Endometrial microvascular endothelial cells (primary cell): ENCODE measurements around the gene TRIM72. TPM values are rescaled to one million over a fixed set of nuclear protein-coding genes. Genes with fewer than 3 reads are reported as not detected.
"Not testable (repeated sequence)": the region's sequence is repeated elsewhere in the genome, so short reads cannot be mapped to it uniquely, and the experiment has no call there.

Source experiments
- in situ Hi-C: cut with HindIII; loops from 2 replicates; pipeline ENCODE4 v1.10.0; 2017; ENCODE audit warnings: low sequenced_read_pairs, low pct_unique_long_range_greater_than_20kb; ENCODE audit errors: inconsistent ontology term
- total RNA-seq: library from RNA; depleted of rRNA; stranded (reverse); fragments of >200 nt; gene quantifications from one replicate; pipeline ENCODE4 v1.2.3, GENCODE V29; 2015; ENCODE audit errors: inconsistent ontology term

Gene TRIM72, protein sequence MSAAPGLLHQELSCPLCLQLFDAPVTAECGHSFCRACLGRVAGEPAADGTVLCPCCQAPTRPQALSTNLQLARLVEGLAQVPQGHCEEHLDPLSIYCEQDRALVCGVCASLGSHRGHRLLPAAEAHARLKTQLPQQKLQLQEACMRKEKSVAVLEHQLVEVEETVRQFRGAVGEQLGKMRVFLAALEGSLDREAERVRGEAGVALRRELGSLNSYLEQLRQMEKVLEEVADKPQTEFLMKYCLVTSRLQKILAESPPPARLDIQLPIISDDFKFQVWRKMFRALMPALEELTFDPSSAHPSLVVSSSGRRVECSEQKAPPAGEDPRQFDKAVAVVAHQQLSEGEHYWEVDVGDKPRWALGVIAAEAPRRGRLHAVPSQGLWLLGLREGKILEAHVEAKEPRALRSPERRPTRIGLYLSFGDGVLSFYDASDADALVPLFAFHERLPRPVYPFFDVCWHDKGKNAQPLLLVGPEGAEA
- not detected for total RNA-seq

DNA sequence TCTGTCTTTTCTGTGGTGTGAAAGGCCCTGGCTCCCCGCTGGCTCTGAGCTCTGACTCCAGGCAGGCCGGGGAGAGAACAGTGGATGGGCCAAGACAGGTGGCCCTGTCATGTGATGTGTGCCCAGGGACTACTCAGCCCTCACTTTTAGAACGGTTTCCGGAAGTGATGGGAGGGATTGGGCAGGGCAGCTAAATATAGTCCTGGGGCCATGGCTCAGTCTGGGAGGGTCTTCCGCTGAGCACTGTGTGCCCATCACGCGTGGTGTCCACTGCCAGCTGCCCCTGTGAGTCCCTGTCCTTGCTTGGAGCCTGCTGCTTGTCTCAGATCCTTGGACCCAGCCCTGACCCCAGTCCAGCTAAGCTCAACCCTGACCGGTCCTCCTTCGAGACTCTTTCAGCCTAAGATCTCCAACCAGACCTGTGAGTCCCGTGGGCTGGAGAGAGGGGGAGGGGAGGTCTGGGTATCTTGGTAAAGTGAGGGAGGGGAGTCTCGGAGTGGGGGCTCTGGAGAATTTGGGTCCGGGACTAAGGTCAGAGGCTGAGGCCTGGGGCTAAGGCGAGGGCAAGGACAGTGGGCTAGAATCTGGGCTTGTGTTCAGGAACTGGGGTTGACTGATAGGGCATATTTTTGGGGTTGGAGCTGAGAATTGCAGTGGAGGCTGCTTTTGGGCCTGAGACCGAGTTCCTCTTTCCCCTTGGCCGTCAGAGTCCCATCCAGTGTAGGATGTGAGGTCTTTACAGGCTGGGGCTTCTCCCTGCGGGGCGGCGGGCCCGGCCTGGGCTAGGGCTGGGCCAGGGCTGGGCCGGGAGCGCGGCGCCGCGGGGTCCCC, at the start of gene TRIM72:
TSS of gene TRIM72 (plus strand) at position 243 of the 831 bp plus-strand sequence. CDS start 620 bp downstream, outside the sequence.
- in situ Hi-C loops, result no loop called here

DNA sequence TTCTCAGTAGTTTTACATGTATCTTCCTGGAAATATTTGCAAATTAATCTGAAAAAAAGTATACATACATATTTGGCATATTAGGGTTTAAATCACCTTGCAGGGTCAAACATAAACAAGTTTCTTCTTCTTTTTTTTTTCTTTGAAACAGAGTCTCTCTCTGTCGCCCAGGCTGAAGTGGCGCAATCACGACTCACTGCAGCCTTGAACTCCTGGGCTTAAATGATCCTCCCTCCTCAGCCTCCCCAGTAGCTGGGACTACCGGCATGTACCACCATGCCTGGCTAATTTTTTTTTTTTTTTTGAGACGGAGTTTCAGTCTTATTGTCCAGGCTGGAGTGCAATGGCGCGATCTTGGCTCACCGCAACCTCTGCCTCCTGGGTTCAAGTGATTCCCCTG, 46.6 kb upstream of the TRIM72 start:
- in situ Hi-C loops, result no loop called here

DNA sequence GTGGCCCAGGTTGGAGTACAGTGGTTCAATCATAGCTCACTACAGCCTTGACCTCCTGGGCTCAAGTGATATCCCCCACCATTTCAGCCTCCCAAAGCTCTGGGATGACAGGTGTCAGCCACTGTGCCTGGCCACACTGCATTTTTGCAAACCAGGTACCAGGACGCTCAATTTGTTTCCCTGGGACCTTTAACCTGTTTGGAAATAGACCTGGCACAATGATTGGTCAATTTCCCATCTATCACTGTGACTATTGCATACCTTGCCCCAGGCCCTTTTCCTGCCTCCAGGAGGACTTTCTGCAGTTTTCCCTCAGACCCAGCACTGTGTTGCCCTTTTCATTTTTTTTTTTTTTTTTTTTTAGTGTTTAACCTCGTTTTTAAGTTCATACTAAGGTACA, 45.1 kb upstream of the TRIM72 start:
- in situ Hi-C loops, result no loop called here

DNA sequence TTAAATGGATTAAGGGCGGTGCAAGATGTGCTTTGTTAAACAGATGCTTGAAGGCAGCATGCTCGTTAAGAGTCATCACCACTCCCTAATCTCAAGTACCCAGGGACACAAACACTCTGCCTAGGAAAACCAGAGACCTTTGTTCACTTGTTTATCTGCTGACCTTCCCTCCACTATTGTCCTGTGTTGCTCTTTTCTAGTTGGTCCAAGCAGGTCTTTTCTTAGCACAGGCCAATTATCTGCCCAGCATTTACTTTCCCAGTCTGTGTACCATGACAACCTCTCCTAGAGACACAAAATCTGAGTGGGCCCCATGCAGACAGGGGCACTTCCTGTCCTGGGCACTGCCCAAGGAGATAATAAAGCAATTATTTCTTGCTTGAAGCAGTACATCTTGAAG, 43.9 kb upstream of the TRIM72 start:
- in situ Hi-C loops, result not testable (repeated sequence)

DNA sequence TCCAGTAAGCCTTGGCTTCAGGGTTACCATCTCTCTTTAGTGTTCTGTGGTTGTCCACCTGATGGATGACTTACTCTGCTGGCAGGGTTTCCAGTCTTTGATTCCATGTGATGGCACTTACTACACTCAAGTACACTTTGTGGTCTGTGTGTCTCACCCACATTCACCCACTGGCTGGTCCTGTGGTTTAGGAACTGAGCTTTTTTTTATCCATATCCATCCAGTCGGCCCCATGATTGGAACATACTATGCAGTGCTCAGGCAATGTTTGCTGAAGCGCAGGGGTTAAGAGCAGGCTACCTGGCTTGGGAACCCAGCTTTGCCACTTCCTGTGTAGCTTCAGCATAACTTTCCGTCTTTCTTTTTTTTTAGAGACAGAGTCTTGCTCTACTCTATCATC, 36.8 kb upstream of the TRIM72 start:
- in situ Hi-C loops, result no loop called here

DNA sequence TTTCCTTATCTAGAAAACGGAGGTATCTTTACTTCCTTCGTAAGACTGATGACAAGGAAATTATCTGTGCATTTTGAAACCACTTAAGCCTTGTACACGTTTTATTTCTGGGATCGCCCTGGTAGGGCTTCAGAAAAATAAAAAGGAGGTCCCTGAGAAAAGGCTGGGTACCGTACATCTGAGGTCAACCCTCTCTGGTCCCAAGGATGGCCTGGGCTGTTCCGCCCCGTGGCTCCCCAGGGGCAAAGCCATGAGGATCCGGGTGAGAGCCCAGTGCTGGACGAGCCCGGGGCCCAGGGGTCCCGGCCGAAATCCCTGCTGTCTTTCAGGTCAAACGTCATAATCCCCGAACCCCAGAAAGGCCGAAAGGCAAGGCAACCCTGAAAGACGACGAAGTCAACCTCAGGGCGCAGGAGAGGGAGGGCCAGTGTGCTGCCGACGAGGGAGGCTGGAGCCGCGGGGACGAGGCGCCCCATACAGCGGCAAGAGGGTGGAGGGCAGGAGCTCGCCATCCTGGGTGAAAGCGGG, 34.6 kb upstream of the TRIM72 start:
- in situ Hi-C loops, result no loop called here

DNA sequence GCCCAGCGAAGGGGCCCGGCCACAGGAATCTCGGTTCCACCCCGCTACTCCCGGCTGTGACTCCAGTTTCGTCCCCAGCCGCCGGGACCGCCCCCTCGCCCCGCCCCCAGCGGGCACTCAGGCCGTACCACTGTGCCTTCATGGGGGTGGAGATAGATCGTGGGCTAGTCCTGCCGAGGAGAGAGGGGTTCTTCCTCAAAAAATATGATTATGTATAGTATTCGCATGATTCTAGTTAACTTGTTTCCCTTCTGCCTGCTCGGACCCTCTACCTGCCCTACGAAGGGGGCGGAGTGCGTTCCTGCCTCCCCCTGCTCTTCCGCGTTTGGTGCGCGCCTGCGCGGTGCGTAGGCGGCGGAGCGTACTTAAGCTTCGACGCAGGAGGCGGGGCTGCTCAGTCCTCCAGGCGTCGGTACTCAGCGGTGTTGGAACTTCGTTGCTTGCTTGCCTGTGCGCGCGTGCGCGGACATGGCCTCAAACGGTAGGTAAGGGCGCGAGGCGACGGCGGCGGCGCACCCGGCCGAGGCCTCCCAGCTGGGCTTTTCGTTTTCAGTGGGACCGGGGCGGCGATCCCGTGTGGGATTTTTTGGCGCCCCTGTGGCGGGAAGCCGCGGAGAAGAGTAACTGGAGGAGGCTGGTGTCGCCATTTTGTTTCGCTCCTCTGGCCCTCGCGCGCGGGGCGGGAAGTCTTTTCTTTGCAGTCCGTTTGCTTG, 34.0 kb upstream of the TRIM72 start, which contains the start of gene FUS:
TSS of gene FUS (plus strand) at position 393 of the 713 bp plus-strand sequence. CDS start at position 469, 76 bp downstream.
- in situ Hi-C loops, result no loop called here

DNA sequence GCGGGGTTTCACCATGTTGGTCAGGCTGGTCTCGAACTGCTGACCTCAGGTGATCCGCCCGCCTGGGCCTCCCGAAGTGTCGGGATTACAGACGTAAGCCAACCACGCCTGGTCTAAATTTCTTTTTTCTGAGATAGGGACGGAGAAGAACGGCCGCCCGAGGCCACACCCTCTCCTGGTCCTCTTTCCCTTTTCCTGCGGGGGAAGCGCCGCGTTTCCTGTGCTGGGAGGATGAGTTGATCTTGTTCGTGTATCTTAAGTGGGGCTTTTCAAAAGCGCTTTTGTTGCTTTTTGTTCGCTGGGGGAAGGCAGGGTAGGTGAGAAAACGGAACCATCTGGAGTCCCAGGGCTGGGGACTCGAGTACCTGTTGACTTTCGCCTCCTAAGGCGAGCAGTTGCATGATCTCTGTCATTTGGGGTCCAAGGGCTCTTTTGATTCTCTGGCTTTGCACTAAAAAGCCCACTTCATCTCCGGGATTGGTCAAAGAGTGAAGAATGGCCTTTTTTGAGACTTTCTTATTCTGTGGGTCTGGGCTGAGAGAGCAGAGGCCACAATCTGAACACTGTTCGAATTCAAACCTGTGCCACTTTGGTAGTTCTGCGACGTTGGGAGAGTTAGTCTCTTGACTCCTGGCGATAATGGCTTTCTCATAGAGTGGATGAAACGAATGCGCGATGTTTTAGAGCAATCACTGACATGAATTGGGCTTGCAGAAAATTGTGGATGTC, 32.7 kb upstream of the TRIM72 start:
- in situ Hi-C loops, result no loop called here

DNA sequence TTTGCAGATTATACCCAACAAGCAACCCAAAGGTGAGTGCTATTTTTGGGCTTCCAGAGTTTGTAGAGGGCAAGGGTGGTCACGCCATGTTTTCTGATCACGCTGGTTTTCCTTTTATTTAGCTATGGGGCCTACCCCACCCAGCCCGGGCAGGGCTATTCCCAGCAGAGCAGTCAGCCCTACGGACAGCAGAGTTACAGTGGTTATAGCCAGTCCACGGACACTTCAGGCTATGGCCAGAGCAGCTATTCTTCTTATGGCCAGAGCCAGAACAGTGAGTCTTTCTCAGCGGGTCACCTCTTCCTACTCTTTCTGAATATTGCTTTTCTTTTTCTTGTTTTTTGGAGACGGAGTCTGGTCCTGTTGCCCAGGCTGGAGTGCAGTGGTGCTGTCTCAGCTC, 31.5 kb upstream of the TRIM72 start:
- in situ Hi-C loops, result no loop called here

DNA sequence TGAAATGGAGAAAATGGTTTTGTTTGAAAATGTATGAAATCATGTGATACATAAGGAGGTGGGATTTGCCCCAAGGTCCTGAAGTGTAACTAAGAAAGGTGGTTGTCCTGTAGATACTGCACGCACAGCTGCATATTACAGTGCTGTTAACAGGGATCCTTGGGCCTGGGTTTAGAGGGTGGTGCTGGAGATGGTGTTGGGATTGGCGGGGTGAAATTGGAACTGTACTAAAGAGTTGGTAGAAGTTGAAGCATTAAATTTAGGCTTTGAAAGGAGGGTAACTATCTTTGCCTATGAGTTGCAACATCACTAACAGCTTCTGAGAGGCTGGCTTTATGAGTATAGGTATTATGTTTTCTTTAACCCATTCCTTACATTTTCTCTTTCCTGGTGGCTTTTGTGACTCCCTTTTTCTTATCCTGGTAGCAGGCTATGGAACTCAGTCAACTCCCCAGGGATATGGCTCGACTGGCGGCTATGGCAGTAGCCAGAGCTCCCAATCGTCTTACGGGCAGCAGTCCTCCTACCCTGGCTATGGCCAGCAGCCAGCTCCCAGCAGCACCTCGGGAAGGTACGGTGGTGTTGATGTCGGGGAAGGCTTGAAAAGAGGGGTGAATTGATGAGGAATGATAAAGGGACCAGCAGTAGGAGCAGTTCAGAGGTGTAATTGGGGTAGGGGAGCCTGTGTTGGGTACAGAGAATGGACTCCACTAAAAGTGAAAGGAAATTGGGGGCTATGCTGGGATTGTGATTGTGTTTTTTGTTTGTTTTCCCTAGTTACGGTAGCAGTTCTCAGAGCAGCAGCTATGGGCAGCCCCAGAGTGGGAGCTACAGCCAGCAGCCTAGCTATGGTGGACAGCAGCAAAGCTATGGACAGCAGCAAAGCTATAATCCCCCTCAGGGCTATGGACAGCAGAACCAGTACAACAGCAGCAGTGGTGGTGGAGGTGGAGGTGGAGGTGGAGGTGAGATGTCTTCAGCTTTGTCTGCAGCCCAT, 30.2 kb upstream of the TRIM72 start:
- in situ Hi-C loops, result no loop called here

DNA sequence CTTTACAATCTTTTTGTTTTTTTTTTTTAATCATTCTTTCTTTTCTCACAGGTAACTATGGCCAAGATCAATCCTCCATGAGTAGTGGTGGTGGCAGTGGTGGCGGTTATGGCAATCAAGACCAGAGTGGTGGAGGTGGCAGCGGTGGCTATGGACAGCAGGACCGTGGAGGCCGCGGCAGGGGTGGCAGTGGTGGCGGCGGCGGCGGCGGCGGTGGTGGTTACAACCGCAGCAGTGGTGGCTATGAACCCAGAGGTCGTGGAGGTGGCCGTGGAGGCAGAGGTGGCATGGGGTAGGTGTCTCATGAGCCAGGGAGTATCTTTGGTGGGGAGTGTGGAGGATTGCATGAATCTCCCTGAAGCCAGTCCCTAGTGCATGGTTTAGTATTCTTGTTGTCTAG, 29.0 kb upstream of the TRIM72 start:
- in situ Hi-C loops, result no loop called here

DNA sequence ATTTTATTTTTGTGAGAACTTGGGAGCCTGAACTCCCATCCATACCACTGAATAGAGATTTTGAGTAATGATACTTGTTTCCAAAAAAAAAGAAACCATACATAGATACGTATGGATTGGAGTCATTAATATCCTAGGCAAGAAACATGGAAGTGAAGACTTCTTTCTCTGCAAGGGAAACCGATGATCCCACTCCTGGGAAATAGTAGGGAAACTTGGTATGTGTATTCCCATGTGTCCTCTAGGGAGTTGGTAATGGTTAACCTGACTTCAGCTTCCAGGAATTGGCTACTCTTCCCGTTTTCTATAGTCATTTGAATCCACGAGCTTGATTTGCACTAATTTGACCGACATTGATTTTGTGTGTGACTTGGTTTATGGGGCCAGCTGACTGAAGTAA, 28.6 kb upstream of the TRIM72 start:
- in situ Hi-C loops, result no loop called here

DNA sequence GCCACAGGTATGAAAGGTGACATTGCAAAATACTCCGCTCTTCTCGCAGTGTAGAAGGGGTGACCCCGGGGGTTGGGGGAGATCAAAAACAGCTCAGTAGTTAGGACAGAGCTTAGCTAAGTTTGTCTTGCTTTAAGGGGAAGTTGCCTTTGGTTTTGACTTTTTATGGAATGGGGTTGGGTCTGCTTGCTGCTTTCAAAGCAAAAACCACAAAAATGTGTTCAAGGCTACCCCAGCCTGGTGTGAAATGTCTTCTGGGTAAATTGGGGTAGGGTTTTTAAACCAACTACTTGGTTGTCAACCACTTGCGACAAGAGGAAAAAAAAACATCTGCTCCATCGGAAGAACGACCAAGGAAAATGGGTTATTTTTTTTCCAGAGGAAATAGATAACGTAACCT, 27.7 kb upstream of the TRIM72 start:
- in situ Hi-C loops, result no loop called here

DNA sequence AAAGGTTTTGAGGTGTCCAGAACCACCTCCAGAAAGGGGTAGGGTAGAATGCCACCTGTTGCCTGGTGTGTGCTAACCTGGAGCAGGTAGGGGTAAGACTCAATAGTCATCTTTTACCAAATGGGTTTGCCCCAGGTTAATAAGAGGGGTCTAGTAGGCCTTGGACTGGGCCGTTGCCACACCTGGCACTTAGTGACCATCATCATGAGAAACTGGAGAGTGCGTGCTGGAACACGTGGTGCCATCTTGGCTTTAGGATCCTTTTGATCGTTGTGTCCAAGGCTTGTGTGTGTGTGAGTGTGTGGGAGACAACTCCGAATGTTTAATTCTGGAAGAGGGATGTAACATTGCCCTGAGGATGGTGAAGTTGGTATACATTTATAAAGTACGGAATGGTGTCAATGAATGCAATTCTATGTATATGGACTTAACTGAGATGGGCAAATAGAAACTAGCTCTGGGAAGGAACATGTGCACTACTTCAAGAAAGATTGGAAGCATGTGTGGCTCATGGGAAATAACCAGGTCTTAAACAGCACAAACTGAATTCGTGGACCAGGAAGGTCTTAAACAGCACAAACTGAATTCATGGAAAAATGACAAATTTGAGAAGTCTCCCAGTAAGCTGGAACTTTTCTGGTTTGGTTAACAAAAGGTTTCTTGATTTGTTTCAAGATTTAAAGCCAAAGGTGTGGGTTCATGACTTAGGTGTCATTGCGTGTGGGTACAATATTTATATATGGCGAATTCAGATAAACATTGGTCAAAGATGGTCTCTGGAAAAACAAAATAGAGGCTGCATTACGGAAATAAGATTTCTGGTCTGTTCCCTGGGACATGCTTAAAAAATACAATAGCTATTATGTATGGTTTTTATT, 26.8 kb upstream of the TRIM72 start:
- in situ Hi-C loops, result no loop called here

DNA sequence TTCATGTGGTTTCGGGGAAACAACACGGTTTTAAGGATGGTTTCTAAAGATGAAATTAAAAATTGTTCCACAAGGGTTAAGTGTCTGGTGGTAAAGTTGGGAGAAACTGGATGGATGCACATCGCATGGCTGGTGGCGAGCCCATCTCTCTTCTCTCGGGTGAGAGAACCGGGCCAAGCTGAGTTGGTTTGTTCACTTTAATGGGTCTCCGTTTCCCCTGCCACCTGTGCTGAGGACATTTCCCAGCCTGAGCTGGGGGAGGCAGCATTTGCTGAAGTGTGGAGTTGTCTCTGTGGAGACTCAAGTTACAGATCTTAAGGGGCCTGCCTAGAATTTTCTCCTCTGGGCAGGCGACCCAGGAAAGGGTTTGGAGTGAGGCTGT, 26.1 kb upstream of the TRIM72 start:
- in situ Hi-C loops, result no loop called here
